CD4-positive, alpha-beta T cell treated with Interleukin-6 for 4 hours (primary cell): ENCODE measurements around the gene OPTC.
"Not testable (repeated sequence)": the region's sequence is repeated elsewhere in the genome, so short reads cannot be mapped to it uniquely, and the experiment has no call there.

Experiments
- DNase-seq: peaks from one replicate; pipeline ENCODE4 v3.0.0-alpha.2; 2020; ENCODE audit warnings: mixed read lengths

Gene OPTC, protein sequence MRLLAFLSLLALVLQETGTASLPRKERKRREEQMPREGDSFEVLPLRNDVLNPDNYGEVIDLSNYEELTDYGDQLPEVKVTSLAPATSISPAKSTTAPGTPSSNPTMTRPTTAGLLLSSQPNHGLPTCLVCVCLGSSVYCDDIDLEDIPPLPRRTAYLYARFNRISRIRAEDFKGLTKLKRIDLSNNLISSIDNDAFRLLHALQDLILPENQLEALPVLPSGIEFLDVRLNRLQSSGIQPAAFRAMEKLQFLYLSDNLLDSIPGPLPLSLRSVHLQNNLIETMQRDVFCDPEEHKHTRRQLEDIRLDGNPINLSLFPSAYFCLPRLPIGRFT

DNA sequence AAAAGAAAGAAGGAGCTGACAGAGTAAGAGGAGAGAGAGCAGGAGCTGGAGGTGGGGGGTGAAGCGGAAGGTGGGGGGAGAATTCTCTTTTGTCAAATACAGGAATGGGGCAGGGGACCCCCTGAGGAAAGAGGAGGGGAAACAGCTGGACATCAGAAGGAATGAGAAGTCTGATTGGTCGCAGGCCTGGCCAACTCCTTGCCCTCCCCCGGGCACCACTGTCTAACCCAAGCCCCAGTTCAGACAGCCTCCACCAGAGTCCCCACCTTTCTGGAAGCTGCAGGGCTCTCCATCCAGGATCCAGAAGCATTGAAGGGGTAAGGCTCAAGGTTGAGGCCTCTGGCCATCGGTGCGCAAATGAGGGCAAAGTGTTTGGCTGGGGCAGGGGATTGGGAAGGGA is at the start of gene OPTC:
Gene OPTC, plus strand, starts transcription at position 253 of the 400 bp plus-strand sequence. CDS start 1,853 bp downstream, outside the sequence.
- DNase-seq = no peak

DNA sequence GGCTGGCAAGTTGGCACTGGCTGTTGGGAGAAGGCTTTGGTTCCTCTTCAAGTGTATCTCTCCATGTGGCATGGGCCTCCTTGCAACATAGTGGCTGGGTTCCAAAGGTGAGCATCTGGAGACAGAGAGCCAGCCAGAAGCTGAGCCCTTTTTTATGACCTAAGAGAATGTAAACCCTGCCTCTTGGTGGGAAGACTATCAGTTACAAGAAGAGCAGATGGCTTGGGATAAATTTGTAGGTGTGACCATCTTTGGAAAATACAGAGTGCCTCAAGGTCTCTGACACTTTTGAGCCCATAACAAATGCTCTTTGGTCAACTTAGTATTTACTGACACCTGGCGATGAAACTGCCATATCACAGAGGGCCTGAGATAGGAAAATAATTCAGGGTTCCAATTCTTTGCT is 49.8 kb upstream of the OPTC start:
- DNase-seq = no peak

DNA sequence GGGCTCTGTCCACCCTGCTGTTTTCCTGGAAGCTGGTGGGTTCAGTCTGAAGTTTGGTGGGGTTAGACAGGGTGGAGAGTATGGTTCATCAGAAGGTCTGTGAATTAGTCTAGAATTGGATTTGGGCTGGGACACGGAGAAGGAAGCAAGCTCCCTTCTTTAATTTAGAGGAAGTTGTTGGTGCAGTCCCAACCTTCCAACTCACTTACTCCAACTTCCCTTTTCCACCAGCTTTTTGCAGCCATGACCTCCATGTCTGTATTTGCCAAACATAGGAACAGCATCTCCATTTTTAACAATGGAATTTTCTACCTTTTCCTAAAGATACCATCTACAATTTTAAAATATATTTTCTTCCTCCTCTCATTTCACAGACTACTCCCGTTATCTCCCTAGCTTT is 46.8 kb upstream of the OPTC start:
- DNase-seq = no peak

DNA sequence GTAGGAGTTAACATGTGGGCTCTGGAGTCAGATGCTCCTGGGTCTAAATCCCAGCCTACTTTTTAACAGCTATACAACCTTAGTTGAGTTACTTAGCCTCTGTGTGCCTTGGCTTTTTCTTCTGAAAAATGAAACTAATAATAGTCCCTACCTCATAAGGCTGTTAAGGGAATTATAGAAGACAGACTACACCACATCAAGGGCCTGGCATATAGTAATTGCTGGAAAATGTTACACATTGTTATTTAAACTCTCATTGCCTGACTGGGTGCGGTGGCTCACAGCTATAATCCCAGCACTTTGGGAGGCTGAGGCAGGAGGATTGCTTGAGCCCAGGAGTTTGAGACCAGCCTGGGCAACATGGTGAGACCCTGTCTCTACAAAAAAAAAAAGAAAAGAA is 46.4 kb upstream of the OPTC start:
- not testable (repeated sequence) for DNase-seq

DNA sequence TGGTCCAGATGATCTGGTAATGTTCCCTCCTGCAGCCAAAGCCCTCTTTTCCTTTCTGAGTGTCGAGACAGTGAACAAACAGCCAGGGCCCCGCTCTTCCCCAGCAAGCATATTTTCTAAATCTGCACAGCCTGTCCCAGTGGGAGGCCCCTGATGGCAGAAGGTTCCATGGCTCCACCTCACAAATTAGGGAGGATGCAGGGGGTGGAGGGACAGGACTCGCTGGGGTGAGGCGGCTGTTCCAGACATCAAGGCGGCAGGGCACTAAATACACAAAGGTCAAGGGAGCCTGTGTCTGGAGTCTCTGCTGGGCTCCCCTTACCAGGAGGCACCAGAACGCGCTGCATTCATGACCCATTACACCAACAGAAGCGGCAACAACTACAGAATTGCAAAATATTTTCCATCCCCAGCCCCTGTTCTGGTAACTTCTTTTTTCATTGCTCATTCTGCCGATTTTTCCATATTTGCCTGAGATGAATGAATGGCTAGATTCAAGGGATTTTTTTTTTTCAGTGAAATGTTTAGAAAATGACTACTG is 45.4 kb upstream of the OPTC start:
- no peak for DNase-seq

DNA sequence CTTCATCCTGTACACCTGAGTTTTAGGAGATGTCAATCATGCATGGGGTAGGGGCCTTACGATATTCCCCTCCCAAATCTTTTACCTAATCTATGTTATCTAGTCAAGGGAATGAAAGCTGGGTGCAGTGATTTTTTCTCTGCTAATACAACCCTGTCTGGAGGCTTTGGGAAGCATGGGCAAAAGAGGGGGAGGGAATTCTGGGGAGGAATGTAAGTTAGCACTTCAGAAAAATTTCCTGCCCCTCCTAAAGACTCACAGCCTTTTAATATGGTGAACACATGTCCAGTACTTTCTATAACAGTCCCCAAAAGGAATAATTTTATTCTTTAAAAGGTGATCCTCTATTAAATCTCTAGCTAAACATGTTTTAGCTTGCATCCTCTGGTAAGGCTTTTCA is 44.0 kb upstream of the OPTC start:
- no peak for DNase-seq

DNA sequence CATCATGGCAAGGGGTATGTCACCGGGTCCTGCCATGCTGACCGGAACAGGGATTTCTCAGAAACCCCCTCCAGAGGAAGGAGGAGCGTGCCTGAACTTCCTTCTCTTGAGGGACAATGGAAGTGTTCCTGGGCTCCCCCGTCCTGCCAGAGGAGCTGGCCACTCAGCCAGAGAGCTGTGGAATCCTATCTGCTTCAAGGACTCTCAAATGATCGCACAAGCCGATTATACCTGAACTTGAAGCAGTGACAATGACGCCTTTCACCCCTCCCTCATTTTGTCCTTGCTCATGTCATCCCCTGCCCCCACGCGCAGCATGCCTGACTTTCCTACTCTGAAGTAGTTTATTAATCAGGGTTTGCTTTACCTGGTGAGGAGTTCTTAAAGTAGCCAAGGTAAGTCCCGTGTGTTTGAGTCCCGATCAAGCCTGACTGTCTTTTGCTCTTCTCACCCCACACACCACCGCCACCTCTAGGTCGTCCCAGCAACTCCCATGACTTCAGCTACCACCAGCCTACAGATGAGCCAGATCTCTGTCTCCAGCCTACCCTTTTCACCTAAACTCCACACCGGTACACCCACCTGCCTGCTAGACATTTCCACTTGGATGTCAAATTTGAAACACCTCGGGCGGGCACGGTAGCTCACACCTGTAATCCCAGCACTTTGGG is 43.3 kb upstream of the OPTC start:
- no peak for DNase-seq

DNA sequence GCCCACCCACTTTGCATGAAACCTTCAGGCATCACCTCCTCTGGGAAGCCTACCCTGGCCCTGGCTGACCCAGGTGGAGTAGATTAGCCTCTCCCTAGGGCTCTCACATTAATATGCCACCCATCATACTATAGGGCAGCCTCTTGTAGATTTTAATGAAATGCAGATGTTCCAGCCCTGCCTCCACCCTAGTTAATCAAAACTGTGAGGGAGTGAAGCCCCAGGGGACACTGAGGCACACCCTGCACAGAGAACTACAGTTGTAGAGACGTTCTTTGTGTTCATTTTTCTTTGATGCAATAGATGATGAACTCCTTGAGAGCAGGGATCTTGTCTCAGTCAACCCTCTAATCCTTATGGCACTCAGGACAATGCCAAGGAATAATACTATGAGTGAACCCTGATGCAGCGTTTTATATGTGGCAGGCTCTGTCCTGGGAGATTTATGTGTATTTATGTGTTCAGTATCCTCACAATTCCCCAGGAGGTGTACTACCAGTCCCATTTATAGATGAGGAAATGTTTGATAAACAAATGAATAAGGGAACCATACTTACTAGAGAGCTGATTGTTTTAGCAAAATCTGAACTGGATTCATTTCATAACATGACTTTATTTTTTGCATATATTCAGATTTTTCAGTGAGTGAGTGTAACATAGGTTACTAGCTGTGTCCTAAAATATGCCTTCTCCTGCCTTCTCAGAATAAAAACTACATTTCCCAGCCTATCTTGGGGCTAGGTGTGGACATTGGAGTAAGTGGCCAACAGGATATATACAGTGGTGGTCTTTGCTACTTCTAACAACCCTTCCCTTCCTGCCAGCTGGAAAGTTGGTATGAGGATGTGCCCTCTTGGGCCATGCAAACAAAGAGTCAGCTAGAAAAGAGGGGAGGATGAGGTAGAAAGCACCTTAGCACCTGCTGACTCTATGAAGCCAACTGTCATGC is 41.8 kb upstream of the OPTC start:
- DNase-seq = no peak

DNA sequence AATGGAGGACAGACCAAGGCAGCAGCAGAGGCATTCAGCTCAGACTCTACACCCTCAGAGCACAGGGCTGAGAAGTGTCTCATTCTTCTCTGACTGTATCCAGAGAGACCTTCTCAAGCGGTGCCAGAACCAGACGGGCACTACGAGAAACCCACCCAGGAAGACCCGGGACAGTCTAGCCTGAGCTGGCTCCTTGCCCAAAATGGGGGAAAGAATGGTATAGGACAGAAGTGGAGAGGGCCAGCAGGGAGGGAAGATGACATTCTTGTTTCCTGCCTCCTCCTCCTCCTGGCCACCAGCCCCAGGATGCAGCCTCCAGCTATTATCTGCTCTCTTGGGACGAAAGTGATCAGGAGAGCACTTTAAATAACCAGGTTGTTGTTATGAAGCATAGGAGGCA is 40.9 kb upstream of the OPTC start:
- no peak for DNase-seq

DNA sequence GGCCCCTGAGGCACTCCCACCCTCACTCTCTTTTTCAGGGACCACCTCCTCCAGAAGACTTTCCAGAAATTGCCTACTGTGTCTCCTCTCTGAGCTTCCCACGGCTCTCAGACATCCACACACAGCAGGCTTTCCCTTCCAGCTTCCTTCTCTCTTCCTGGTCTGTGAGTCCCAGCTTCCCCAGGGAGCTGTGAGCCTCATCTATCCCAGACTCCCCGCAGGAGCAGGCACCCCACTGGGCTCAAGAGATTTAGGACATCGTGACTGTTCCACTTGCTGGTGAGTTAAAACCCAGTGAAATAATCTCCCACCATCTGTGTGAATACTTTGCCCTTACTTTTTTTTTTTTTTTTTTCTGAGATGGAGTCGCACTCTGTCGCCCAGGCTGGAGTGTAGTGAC is 40.3 kb upstream of the OPTC start:
- DNase-seq = no peak

DNA sequence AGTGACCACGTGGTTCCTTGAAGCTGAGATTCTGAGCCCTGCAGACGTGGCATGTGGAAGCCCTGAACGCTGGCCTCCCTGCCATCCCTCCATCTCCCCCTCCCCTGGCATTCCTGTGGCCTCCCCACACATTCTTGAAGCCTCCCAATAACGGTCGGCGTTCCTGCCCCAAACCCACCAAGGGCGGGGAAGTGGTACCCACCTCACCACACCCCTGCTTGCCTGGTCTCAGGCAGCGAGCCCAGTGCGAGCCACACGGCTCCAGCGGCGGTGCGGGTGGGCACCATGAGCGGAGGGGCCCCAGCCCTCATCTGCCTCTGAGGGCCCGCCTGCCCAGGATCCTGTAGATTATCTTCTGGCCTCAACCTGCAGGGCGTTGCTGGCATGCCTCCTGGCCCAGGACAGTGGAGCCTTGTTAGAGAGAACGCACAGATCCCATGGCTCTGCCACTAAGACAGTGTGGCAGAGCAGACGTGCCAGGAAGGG is 38.9 kb upstream of the OPTC start:
- DNase-seq = no peak

DNA sequence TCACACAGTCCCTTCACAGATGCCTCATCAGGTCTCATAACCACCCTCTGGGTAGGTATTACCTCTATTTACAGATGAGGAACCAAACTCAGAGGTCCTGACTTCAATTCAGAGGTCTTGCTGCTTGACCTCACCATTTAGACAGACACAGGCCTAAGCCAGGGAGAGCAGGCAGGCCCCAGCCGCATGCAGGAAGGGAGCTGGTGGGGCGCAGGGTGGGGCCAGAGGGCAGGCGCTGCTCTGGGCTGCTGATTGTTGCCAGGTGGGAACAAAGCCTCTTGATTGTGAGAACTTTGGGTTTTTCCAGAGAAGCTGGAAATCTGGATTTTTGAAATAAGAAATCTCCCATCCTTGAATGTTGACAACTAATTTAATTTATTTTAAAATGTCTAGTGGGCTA is 38.2 kb upstream of the OPTC start:
- DNase-seq = no peak

DNA sequence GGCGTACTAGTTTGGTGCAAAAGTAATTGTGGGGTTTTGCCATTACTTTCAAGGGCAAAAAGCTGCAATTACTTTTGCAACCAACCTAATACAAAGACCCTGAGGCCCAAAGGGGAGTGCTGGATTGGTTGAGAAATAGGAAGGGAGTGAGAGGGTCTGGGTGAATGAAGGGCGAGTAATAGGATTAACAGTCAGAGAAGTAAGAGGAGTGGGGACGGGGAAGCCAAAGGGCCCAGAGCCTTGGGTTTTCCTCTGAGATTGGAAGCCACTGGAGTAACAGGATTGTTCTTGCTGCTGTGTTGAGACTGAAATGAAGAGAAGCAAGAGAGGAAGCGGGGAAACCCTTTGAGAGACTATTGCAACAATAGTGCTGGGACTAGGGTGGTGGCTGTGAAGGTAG is 37.4 kb upstream of the OPTC start:
- no peak for DNase-seq

DNA sequence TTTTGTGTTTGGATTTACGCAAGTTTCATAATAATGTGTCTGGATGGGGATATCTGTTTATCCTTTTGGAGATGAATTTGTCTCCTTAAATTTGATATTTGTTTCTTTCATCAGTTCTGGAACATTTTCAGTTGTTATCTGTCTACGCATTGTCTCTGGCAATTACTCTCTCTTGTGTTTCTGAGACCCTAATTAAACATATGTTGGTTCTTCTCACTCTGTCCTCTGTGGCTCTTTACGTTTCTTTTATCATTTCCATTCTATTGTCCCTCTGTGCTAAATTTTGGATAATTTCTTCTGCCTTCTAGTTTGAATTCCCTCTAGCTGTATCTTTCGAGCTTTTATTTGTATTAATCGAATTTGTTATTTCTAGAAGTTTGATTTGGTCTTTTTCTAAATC is 35.9 kb upstream of the OPTC start:
- no peak for DNase-seq

DNA sequence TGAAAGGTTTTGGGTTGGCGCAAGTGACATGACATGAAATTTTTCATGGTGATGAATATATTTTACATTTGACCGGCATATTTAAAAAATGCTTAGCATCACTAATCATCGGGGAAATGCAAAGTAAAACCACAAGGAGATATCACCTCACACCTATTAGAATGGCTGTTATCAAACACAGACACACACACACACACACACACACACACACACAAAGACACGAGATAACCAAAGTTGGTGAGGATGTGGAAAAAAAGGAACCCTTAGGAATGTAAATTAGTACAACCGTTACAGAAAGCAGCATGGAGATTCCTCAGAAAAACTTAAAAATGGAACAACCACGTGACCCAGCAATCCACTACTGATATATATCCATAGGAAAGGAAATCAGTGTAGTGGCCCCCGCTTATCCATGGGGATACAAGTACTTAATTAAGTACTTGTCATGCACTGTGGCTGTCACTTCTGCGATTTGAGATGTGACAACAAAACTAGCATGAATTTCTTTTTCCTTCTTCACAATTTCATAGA is 34.2 kb upstream of the OPTC start:
- no peak for DNase-seq

DNA sequence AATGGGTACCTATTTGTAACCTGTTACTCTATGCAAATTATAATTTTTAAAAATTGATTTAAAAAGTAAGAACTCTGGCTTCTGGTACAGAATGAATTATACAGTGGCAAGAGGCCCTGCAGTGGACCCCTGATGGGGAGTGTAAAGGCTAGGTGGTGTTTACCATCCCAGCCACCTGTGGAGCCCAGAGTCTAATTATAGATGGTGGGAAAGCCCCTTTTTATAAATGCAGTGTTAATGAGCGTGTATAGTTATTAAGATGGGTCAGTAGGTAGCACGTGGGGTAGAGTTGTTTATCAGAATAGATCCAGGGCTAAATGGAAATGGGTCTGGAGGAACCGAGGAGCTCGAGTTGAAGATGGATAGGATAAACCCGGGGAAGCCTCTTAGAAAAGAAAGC is 32.2 kb upstream of the OPTC start:
- no peak for DNase-seq

DNA sequence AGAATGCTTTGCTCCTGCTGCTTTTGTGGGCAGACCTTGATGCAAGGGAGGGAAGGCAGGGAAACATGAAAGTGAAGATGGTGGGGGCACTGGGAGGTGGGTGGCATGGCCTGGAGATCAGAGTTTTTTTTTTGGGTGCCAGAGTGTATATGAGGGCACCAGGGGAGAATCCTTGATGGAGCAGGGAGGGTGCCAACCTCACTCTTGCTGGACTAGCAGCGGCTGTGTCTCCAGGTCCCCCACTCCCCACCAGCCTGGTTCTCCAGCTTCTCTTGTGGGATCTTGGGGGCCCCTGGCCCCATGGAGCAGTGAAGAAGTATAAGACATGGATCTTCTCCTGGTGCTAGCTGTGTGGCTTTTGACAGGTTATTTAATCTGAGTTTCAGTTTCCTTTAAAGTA is 31.8 kb upstream of the OPTC start:
- no peak for DNase-seq

DNA sequence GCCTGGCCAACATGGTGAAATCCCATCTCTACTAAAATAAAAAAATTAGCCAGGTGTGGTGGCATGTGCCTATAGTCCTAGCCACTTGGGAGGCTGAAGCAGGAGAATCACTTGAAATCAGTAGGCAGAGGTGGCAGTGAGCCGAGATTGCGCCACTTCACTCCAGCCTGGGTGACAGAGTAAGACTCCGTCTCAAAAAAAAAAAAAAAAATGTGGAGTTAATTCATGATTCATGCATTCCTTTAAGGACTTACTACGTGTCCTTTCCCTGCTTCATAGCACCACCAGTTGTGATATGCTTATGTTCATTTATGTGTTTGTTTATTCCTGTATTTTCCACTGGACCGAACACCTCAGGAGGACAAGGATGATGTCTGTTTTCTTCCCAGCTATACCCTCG is 31.1 kb upstream of the OPTC start:
- DNase-seq = no peak

DNA sequence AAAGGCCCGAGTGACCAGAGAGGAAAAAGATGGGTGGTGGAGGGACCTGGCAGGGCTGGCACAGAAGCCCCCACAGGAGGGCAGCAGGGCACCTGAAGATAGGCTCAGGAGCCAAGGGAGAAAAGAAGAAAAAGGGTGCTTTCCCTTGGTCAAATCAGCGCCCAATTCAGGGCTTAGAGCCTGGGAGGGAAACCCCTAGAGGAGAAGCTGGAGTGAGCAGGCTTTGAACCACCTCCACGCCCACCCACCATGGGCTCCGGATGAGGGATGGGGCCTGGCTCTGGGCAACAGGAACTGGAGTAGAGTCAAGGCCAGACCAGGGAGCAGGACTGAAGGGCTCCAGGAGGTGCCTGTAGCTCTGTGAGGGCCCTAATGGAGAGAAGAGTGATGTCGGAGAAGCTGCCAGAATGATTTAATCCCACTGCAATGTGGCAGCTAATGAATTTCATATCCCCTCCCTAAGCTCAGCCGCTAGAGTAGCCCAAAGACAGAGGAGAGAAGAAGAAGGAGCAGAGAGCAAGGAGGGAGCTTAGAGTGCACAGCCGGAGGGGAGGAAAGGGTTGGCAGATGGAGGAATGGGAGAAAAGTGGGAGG is 30.4 kb upstream of the OPTC start:
- DNase-seq = no peak

DNA sequence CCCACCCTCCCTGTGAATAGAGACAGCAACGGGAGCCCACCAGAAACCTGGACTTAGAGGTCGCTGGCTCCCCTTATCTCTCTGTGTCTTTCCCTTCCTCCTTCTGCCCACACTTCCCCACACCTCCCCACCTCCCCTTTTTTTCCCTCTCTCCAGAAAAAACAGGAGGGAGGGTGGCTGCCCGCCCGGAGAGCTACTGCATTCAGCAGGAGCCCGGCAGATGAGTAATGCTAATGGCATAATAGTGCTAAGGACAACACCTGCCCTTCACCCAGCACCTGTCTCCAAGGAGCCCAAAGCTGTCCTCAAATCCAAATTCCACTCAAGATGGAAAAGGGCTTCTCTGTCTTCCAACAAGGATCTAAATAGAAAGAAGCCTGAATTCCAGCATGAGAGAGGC is 29.7 kb upstream of the OPTC start:
- DNase-seq = no peak

DNA sequence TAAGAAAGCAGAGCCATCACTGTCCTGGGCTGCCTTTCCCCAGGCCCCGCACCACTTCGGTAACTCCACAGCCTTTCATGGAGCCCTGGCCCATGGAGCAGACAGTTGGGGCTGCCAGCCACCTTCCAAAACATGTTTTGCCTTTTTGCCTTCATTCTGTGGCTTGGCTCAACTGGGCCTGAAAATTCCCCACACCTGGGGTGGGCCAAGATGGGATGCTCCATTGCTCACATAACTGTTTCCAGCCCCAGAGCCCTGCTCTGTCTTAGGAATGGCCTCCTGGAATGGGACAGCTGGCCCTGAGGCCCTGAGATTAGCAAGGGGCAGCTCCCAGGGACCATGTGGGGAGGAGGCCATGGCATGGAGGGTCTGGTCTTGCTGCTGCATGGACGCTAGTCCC is 29.2 kb upstream of the OPTC start:
- DNase-seq = no peak

DNA sequence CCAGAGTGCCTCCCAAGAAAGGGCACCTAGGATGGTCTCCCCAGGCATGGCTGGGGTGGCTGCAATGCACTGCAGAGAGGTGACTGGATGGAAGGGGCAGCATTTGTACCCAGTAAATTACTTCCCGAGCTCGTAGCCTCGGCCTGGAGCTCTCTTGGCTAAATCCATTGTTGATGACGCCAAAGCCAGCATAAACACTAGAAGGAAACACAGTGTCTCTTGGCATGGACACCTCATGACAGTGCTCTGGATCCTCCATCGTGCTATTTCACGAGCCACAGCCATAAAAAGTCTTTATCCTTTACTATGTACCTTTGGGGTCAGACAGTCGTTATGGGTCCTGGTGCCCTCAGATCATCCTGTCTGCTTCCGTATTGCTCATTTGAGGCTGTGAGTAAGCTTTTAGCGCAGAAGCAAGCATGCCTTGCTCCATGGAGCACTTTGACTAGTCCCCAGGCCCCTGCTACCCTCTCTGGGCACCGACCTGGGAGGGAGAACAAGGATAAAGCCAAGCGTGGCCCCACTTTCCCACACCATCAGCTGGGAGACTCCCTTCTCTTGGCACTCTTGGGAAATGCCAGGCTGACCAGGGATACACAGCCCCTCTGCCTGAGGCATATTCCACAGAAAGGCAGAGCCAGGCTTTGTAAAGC is 28.7 kb upstream of the OPTC start:
- no peak for DNase-seq
